ENCODE results near the gene GAREM1. TPM values are rescaled to one million over a fixed set of nuclear protein-coding genes. Genes with fewer than 3 reads are reported as not detected.

Gene GAREM1
- total and polyA plus RNA-seq, 2 donors from 2014 or later, result 7.0 to 47.0 TPM

- no peak overlapping the region for H3K27ac ChIP-seq (ENCODE audit: low read depth in 2 of 2, low read length in 2 of 2)
- no peak for TF ChIP-seq CTCF (IDR thresholded peaks at IDR 0.05; ENCODE audit: borderline replicate concordance, extremely low read depth, insufficient read depth)
- no peak for FAIRE-seq
- no peak for DNase-seq
- H3K4me3 ChIP-seq (ENCODE audit: low read length in 3 of 3), result no peak overlapping the region
- no peaks in the 10 kb centered on the region for H3K4me1 ChIP-seq (ENCODE audit: control insufficient read depth in 2 of 3, insufficient read depth in 2 of 3, low read depth in 1 of 3, low read length in 3 of 3)
- no peaks in the 10 kb centered on the region for H3K36me3 ChIP-seq (ENCODE audit: control insufficient read depth in 2 of 3, insufficient read depth in 3 of 3, low read length in 3 of 3)
- H3K9me3 ChIP-seq (ENCODE audit: control insufficient read depth in 2 of 3, insufficient read depth in 1 of 3, low read length in 3 of 3), result no peaks in the 10 kb centered on the region
- H3K9ac ChIP-seq (ENCODE audit: low read length in 3 of 3), result no peak overlapping the region
- H3K27me3 ChIP-seq (ENCODE audit: control insufficient read depth, insufficient read depth, low read length), result no peaks in the 10 kb centered on the region
- intact Hi-C loops (cut with DNase I), result no loop called here
Observed at GRCh38 chr18:32258558-32259204, 212.0 kb downstream of the GAREM1 start.

- TF ChIP-seq CTCF (IDR thresholded peaks at IDR 0.05; ENCODE audit: borderline replicate concordance, extremely low read depth, insufficient read depth), result no peak
- FAIRE-seq (no peak), DNase-seq (no peak)
- Histone ChIP-seq H3K9ac (ENCODE audit: low read length in 3 of 3) (no peak overlapping the region), H3K9me3 (ENCODE audit: control insufficient read depth in 2 of 3, insufficient read depth in 1 of 3, low read length in 3 of 3) (no peaks in the 10 kb centered on the region), H3K4me3 (ENCODE audit: low read length in 3 of 3) (no peak overlapping the region), H3K36me3 (ENCODE audit: control insufficient read depth in 2 of 3, insufficient read depth in 3 of 3, low read length in 3 of 3) (no peaks in the 10 kb centered on the region), H3K4me1 (ENCODE audit: control insufficient read depth in 2 of 3, insufficient read depth in 2 of 3, low read depth in 1 of 3, low read length in 3 of 3) (no peaks in the 10 kb centered on the region), H3K27me3 (ENCODE audit: control insufficient read depth, insufficient read depth, low read length) (no peaks in the 10 kb centered on the region), H3K27ac (ENCODE audit: low read depth in 2 of 2, low read length in 2 of 2) (no peak overlapping the region)
- intact Hi-C loops (cut with DNase I), result no loop called here
Observed at GRCh38 chr18:32258148-32258547, 212.5 kb downstream of the GAREM1 start.

GRCh38 chr18:32257084-32257785 lies 213.4 kb downstream of the GAREM1 start:
- H3K9ac ChIP-seq (ENCODE audit: low read length in 3 of 3), result no peak overlapping the region
- no peaks in the 10 kb centered on the region for H3K4me1 ChIP-seq (ENCODE audit: control insufficient read depth in 2 of 3, insufficient read depth in 2 of 3, low read depth in 1 of 3, low read length in 3 of 3)
- no peak overlapping the region for H3K4me3 ChIP-seq (ENCODE audit: low read length in 3 of 3)
- no peaks in the 10 kb centered on the region for H3K27me3 ChIP-seq (ENCODE audit: control insufficient read depth, insufficient read depth, low read length)
- H3K36me3 ChIP-seq (ENCODE audit: control insufficient read depth in 2 of 3, insufficient read depth in 3 of 3, low read length in 3 of 3), result no peaks in the 10 kb centered on the region
- TF ChIP-seq CTCF (IDR thresholded peaks at IDR 0.05; ENCODE audit: borderline replicate concordance, extremely low read depth, insufficient read depth), result no peak
- H3K9me3 ChIP-seq (ENCODE audit: control insufficient read depth in 2 of 3, insufficient read depth in 1 of 3, low read length in 3 of 3), result no peaks in the 10 kb centered on the region
- FAIRE-seq, result no peak
- intact Hi-C loops (cut with DNase I), result no loop called here
- H3K27ac ChIP-seq (ENCODE audit: low read depth in 2 of 2, low read length in 2 of 2), result no peak overlapping the region
- DNase-seq, result no peak

All from kidney (tissue), 14 donors.